GM23338 (cell line): Measurements from ENCODE around the gene TMEM208. TPM values are rescaled to one million over a fixed set of nuclear protein-coding genes. Genes with fewer than 3 reads are reported as not detected.

Experiments
- ATAC-seq: fragments of 200-7000 bp; cut with Tn5 transposase; 3 replicates; pipeline ENCODE4 v1.9.1; 2020
- DNase-seq: peaks from one replicate; pipeline ENCODE4 v3.0.0-alpha.2; 2015; ENCODE audit warnings: low spot score
- H2AFZ ChIP-seq: fragments of 200-600 bp; sonication (generic); 2 replicates; pipeline ENCODE4 v1.8.0; 2016; ENCODE audit warnings: antibody characterized with exemption, mild to moderate bottlenecking, moderate library complexity
- H3F3A ChIP-seq: fragments of 200-600 bp; sonication (generic); replicated peaks from 2 replicates; pipeline ENCODE4 v1.8.0; 2017; ENCODE audit warnings: antibody characterized with exemption, mixed run types, low read depth
- H3K27ac ChIP-seq: fragments of 200-600 bp; sonication (generic); 2 replicates; pipeline ENCODE4 v1.6.1; 2016; ENCODE audit warnings: low read depth
- H3K27me3 ChIP-seq: fragments of 200-600 bp; sonication (generic); 2 replicates; pipeline ENCODE4 v1.8.0; 2016; ENCODE audit warnings: mild to moderate bottlenecking, mixed run types, moderate library complexity; ENCODE audit not compliant: insufficient read depth
- H3K36me3 ChIP-seq: fragments of 200-600 bp; sonication (generic); 2 replicates; pipeline ENCODE4 v1.8.0; 2016; ENCODE audit warnings: mild to moderate bottlenecking; ENCODE audit not compliant: insufficient read depth
- H3K4me1 ChIP-seq: fragments of 200-600 bp; sonication (generic); 2 replicates; pipeline ENCODE4 v1.8.0; 2016; ENCODE audit warnings: mild to moderate bottlenecking, moderate library complexity; ENCODE audit not compliant: insufficient read depth
- H3K4me2 ChIP-seq: fragments of 200-600 bp; sonication (generic); 2 replicates; pipeline ENCODE4 v1.7.1; 2017; ENCODE audit warnings: mixed run types
- H3K4me3 ChIP-seq: fragments of 200-600 bp; sonication (generic); 2 replicates; pipeline ENCODE4 v1.6.1; 2016; ENCODE audit warnings: mixed run types
- H3K79me2 ChIP-seq: fragments of 200-600 bp; sonication (generic); replicated peaks from 2 replicates; pipeline ENCODE4 v1.8.0; 2017; ENCODE audit warnings: mild to moderate bottlenecking; ENCODE audit not compliant: insufficient read depth
- H3K9me2 ChIP-seq: fragments of 200-600 bp; sonication (generic); 2 replicates; pipeline ENCODE4 v1.8.0; 2017; ENCODE audit not compliant: insufficient read depth
- H4K20me1 ChIP-seq: fragments of 200-600 bp; sonication (generic); replicated peaks from 2 replicates; pipeline ENCODE4 v1.8.0; 2017; ENCODE audit warnings: mild to moderate bottlenecking; ENCODE audit not compliant: insufficient read depth
- H3K27ac Mint-ChIP-seq: 2 replicates; pipeline ENCODE4 v1.8.0; 2020; ENCODE audit warnings: inconsistent platforms, mild to moderate bottlenecking, moderate library complexity, mixed read lengths
- H3K27me3 Mint-ChIP-seq: 3 replicates; pipeline ENCODE4 v1.8.0; 2022; ENCODE audit warnings: low read depth, mild to moderate bottlenecking, moderate library complexity, mixed read lengths, inconsistent platforms; ENCODE audit not compliant: insufficient read depth, poor library complexity
- H3K36me3 Mint-ChIP-seq: 3 replicates; pipeline ENCODE4 v1.8.0; 2021; ENCODE audit warnings: low read depth, mild to moderate bottlenecking, inconsistent platforms, moderate library complexity, mixed read lengths
- H3K4me1 Mint-ChIP-seq: 3 replicates; pipeline ENCODE4 v1.8.0; 2020; ENCODE audit warnings: mild to moderate bottlenecking, inconsistent platforms, mixed read lengths
- H3K4me3 Mint-ChIP-seq: 3 replicates; pipeline ENCODE4 v1.8.0; 2021; ENCODE audit warnings: moderate library complexity, mild to moderate bottlenecking, inconsistent platforms, mixed read lengths
- H3K9me3 Mint-ChIP-seq: 3 replicates; pipeline ENCODE4 v1.8.0; 2020; ENCODE audit warnings: moderate library complexity, mild to moderate bottlenecking, inconsistent platforms, mixed read lengths
- CREB1 ChIP-seq: fragments of 250-450 bp; sonication (Bioruptor Pico); IDR thresholded peaks from 2 replicates; pipeline ENCODE4 v1.5.0; 2020; ENCODE audit warnings: low read depth, mild to moderate bottlenecking, moderate library complexity
- CTCF ChIP-seq, 2 experiments: fragments of 200-600 bp in 1 of 2; sonication (generic) in 1 of 2; conservative IDR thresholded peaks; 2 replicates each; pipeline versions ENCODE4 v1.5.1 to v1.6.1; 2016 to 2017; ENCODE audit warnings: antibody characterized with exemption in 2 of 2, low read depth in 2 of 2, mild to moderate bottlenecking in 2 of 2, moderate library complexity in 1 of 2
- EZH2 ChIP-seq: fragments of 200-600 bp; sonication (generic); IDR thresholded peaks from one replicate; pipeline ENCODE4 v1.8.0; 2017; ENCODE audit warnings: antibody characterized with exemption, mild to moderate bottlenecking, low read depth; ENCODE audit not compliant: unreplicated experiment
- EZH2phosphoT487 ChIP-seq: fragments of 200-600 bp; sonication (generic); IDR thresholded peaks from one replicate; pipeline ENCODE4 v1.8.1; 2018; ENCODE audit warnings: antibody characterized with exemption; ENCODE audit not compliant: unreplicated experiment
- JUNB ChIP-seq: IDR thresholded peaks from one replicate; pipeline ENCODE4 v1.6.1; 2016; ENCODE audit warnings: antibody characterized with exemption; ENCODE audit not compliant: unreplicated experiment
- NANOG ChIP-seq: IDR thresholded peaks from 2 replicates; pipeline ENCODE4 v1.6.1; 2016; ENCODE audit warnings: antibody characterized with exemption, borderline replicate concordance
- POLR2AphosphoS5 ChIP-seq: IDR thresholded peaks from 2 replicates; pipeline ENCODE4 v1.6.1; 2016; ENCODE audit warnings: antibody characterized with exemption, low read depth
- STAT1 ChIP-seq: IDR thresholded peaks from one replicate; pipeline ENCODE4 v1.6.1; 2016; ENCODE audit warnings: antibody characterized with exemption; ENCODE audit not compliant: unreplicated experiment
- ZNF114 ChIP-seq: fragments of 250-450 bp; sonication (Bioruptor Pico); IDR thresholded peaks from 2 replicates; pipeline ENCODE4 v1.5.0; 2020; ENCODE audit warnings: mild to moderate bottlenecking, moderate library complexity
- ZNF331 ChIP-seq: fragments of 250-450 bp; sonication (Bioruptor Pico); IDR thresholded peaks from 2 replicates; pipeline ENCODE4 v1.5.0; 2020; ENCODE audit warnings: low read depth, mild to moderate bottlenecking, moderate library complexity
- polyA plus RNA-seq: library from polyadenylated mRNA; unstranded; fragments of >200 nt; fragmentation: Nextera tagmentation; extraction: Ambion mirVana; gene quantifications from 2 replicates; pipeline ENCODE4 v1.2.1, GENCODE V29; 2016
- total RNA-seq: library from RNA; depleted of rRNA; stranded (reverse); fragments of >200 nt; shearing (Covaris generic); gene quantifications from 2 replicates; pipeline ENCODE4 v1.2.3, GENCODE V29; 2014
- TF ChIP-seq, protein P1 (sequence below): fragments of 250-450 bp; sonication (Bioruptor Pico); IDR thresholded peaks from 2 replicates; pipeline ENCODE4 v1.5.0; 2020; ENCODE audit warnings: mild to moderate bottlenecking, moderate library complexity
- TF ChIP-seq, protein P2 (sequence below): IDR thresholded peaks from one replicate; pipeline ENCODE4 v1.6.1; 2018; ENCODE audit warnings: antibody characterized with exemption; ENCODE audit not compliant: unreplicated experiment
- TF ChIP-seq, protein P3 (sequence below): IDR thresholded peaks from 2 replicates; pipeline ENCODE4 v1.6.1; 2016; ENCODE audit warnings: antibody characterized with exemption

TMEM208 gene
- total and polyA plus RNA-seq, 2 experiments from 2014 or later, result 23.2 to 82.3 TPM

DNA sequence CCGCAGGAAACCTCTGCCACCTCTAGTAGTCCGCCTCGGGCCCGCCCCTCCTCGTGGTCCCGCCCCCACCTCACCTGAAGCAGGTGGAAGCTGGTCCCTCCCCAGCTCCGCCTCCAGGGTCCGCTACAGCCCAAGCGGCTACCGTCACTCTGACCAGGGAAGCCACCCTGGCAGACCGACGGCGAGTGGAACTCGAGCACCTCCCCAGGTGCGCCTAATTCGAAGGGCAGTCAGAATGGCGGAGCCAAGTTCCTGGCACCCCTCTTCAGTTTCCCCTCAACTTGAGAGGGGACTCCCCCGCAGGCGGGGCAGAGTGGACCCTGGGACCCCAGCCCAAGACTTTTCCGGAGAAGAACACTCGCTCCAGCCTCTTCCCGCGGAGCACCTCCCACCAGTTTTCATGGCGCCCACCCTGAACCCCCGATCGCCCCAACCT is 19.8 kb downstream of the TMEM208 start:
- Histone ChIP-seq H3K4me1 (peaks cover 26% of the 10 kb centered on the region), H3K27me3 (peaks cover 34% of the 10 kb centered on the region), H3F3A (peaks cover 18% of the 10 kb centered on the region), H3K4me3 (peak overlapping the region; percentile 89), H3K79me2 (peaks cover 36% of the 10 kb centered on the region), H4K20me1 (no peaks in the 10 kb centered on the region; the same call in 1 of the 2 replicates), H3K36me3 (no peaks in the 10 kb centered on the region; the same call in 1 of the 2 replicates), H3K27ac (peak overlapping the region; percentile 94; the same call in 1 of the 2 replicates), H3K4me2 (peak overlapping the region; percentile 93), H2AFZ (peak overlapping the region; percentile 87), H3K9me2 (no peaks in the 10 kb centered on the region)
- peak overlapping the region; percentile 97 for H3K27ac Mint-ChIP-seq
- peaks cover 44% of the 10 kb centered on the region for H3K4me1 Mint-ChIP-seq
- peaks cover 31% of the 10 kb centered on the region for H3K27me3 Mint-ChIP-seq
- ATAC-seq, result peak; percentile 77
- TF ChIP-seq POLR2AphosphoS5 (peak; percentile 64; the same call in 1 of the 2 replicates), CTCF (conservative IDR thresholded peaks at IDR 0.05; ENCODE audit: low read depth in 2 of 2) (peak in 1 of 2 experiments; percentile 42; a peak in 2 of 4 replicates), NANOG (no peak), ZNF114 (no peak), ZNF331 (no peak), CREB1 (CRISPR knock-in tag) (no peak), EZH2phosphoT487 (no peak), JUNB (no peak), STAT1 (no peak), EZH2 (no peak)
- TF ChIP-seq, protein P1, sequence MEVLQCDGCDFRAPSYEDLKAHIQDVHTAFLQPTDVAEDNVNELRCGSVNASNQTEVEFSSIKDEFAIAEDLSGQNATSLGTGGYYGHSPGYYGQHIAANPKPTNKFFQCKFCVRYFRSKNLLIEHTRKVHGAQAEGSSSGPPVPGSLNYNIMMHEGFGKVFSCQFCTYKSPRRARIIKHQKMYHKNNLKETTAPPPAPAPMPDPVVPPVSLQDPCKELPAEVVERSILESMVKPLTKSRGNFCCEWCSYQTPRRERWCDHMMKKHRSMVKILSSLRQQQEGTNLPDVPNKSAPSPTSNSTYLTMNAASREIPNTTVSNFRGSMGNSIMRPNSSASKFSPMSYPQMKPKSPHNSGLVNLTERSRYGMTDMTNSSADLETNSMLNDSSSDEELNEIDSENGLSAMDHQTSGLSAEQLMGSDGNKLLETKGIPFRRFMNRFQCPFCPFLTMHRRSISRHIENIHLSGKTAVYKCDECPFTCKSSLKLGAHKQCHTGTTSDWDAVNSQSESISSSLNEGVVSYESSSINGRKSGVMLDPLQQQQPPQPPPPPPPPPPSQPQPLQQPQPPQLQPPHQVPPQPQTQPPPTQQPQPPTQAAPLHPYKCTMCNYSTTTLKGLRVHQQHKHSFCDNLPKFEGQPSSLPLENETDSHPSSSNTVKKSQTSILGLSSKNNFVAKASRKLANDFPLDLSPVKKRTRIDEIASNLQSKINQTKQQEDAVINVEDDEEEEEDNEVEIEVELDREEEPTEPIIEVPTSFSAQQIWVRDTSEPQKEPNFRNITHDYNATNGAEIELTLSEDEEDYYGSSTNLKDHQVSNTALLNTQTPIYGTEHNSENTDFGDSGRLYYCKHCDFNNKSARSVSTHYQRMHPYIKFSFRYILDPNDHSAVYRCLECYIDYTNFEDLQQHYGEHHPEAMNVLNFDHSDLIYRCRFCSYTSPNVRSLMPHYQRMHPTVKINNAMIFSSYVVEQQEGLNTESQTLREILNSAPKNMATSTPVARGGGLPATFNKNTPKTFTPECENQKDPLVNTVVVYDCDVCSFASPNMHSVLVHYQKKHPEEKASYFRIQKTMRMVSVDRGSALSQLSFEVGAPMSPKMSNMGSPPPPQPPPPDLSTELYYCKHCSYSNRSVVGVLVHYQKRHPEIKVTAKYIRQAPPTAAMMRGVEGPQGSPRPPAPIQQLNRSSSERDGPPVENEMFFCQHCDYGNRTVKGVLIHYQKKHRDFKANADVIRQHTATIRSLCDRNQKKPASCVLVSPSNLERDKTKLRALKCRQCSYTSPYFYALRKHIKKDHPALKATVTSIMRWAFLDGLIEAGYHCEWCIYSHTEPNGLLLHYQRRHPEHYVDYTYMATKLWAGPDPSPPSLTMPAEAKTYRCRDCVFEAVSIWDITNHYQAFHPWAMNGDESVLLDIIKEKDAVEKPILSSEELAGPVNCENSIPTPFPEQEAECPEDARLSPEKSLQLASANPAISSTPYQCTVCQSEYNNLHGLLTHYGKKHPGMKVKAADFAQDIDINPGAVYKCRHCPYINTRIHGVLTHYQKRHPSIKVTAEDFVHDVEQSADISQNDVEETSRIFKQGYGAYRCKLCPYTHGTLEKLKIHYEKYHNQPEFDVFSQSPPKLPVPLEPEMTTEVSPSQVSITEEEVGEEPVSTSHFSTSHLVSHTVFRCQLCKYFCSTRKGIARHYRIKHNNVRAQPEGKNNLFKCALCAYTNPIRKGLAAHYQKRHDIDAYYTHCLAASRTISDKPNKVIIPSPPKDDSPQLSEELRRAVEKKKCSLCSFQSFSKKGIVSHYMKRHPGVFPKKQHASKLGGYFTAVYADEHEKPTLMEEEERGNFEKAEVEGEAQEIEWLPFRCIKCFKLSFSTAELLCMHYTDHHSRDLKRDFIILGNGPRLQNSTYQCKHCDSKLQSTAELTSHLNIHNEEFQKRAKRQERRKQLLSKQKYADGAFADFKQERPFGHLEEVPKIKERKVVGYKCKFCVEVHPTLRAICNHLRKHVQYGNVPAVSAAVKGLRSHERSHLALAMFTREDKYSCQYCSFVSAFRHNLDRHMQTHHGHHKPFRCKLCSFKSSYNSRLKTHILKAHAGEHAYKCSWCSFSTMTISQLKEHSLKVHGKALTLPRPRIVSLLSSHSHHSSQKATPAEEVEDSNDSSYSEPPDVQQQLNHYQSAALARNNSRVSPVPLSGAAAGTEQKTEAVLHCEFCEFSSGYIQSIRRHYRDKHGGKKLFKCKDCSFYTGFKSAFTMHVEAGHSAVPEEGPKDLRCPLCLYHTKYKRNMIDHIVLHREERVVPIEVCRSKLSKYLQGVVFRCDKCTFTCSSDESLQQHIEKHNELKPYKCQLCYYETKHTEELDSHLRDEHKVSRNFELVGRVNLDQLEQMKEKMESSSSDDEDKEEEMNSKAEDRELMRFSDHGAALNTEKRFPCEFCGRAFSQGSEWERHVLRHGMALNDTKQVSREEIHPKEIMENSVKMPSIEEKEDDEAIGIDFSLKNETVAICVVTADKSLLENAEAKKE (CRISPR knock-in tag), result no peak
- TF ChIP-seq, protein P2, sequence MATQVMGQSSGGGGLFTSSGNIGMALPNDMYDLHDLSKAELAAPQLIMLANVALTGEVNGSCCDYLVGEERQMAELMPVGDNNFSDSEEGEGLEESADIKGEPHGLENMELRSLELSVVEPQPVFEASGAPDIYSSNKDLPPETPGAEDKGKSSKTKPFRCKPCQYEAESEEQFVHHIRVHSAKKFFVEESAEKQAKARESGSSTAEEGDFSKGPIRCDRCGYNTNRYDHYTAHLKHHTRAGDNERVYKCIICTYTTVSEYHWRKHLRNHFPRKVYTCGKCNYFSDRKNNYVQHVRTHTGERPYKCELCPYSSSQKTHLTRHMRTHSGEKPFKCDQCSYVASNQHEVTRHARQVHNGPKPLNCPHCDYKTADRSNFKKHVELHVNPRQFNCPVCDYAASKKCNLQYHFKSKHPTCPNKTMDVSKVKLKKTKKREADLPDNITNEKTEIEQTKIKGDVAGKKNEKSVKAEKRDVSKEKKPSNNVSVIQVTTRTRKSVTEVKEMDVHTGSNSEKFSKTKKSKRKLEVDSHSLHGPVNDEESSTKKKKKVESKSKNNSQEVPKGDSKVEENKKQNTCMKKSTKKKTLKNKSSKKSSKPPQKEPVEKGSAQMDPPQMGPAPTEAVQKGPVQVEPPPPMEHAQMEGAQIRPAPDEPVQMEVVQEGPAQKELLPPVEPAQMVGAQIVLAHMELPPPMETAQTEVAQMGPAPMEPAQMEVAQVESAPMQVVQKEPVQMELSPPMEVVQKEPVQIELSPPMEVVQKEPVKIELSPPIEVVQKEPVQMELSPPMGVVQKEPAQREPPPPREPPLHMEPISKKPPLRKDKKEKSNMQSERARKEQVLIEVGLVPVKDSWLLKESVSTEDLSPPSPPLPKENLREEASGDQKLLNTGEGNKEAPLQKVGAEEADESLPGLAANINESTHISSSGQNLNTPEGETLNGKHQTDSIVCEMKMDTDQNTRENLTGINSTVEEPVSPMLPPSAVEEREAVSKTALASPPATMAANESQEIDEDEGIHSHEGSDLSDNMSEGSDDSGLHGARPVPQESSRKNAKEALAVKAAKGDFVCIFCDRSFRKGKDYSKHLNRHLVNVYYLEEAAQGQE, result no peak
- TF ChIP-seq, protein P3, sequence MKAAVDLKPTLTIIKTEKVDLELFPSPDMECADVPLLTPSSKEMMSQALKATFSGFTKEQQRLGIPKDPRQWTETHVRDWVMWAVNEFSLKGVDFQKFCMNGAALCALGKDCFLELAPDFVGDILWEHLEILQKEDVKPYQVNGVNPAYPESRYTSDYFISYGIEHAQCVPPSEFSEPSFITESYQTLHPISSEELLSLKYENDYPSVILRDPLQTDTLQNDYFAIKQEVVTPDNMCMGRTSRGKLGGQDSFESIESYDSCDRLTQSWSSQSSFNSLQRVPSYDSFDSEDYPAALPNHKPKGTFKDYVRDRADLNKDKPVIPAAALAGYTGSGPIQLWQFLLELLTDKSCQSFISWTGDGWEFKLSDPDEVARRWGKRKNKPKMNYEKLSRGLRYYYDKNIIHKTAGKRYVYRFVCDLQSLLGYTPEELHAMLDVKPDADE, result no peak
- H3K9me3 Mint-ChIP-seq, result no peaks in the 10 kb centered on the region; the same call in 2 of the 3 replicates
- H3K36me3 Mint-ChIP-seq, result peaks cover 5% of the 10 kb centered on the region; the same call in 2 of the 3 replicates
- H3K4me3 Mint-ChIP-seq, result peak overlapping the region; percentile 90
- peak; percentile 97 for DNase-seq
